ENCODE results near the gene LRRC3.
A peak's percentile ranks its signal among the peaks of the same experiment; 100 is the strongest.

LRRC3 gene

DNA sequence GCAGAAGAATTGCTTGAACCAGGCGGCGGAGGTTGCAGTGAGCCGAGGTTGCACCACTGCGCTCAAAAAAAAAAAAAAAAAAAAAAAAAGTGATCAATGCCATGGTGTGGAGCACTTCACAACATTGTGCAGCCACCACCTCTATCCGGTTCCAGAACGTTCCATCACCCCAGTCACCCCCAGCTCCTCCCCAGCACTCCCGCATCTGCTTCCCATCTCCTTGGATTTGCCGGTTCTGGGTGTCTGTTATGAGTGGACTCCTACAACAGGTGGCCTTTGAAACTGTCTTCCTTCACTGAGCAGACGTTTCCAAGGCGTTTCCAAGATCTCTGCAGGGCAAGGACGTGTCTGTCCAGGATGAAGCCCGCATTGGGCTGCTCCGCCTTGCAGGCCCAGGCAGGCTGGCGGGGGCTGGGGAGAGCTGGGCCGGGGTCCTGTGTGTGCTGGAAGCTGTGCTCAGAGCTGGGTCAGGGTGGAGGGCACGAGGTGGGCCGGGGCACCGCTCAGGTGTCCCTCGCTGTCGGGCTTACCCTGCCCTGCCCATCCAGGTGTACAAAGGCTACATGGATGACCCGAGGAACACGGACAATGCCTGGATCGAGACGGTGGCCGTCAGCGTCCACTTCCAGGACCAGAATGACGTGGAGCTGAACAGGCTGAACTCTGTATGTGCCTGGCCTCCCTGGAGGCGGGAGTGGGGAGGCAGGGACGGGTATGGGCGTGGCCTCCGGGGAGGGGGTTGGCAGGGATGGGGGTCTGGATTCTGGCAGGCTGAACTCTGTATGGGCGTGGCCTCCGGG lies 14.9 kb upstream of the LRRC3 start:
- no peak for DNase-seq

DNA sequence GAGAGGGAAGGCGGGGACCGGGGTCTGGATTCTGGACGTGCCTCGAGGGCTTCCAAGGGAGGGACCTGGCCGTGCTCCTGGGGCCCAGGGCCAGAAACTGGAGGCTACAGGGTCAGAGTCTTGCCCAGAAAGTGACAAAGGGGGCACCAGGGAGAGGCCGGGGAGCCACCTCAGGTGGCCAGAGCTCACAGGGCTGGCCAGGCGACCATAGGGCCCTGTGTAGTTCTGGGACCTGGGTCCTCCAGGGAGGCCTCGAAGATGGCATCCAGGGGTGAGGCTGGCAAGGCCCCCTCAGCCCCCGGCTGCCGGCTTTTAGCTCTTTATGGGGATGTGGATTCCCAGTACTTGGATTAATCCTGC lies 14.3 kb upstream of the LRRC3 start:
- no peak for DNase-seq

DNA sequence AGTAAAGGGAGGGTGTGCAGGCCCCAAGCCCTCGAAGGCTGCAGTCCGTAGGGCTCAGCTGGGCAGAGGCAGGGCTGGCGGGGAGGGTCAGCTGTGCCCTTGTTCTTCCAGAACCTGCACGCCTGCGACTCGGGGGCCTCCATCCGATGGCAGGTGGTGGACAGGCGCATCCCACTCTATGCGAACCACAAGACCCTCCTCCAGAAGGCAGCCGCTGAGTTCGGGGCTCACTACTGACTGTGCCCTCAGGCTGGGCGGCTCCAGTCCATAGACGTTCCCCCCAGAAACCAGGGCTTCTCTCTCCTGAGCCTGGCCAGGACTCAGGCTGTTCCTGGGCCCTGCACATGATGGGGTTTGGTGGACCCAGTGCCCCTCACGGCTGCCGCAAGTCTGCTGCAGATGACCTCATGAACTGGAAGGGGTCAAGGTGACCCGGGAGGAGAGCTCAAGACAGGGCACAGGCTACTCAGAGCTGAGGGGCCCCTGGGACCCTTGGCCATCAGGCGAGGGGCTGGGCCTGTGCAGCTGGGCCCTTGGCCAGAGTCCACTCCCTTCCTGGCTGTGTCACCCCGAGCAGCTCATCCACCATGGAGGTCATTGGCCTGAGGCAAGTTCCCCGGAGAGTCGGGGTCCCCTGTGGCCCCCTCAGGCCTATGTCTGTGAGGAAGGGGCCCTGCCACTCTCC lies 13.6 kb upstream of the LRRC3 start:
- DNase-seq, result no peak

DNA sequence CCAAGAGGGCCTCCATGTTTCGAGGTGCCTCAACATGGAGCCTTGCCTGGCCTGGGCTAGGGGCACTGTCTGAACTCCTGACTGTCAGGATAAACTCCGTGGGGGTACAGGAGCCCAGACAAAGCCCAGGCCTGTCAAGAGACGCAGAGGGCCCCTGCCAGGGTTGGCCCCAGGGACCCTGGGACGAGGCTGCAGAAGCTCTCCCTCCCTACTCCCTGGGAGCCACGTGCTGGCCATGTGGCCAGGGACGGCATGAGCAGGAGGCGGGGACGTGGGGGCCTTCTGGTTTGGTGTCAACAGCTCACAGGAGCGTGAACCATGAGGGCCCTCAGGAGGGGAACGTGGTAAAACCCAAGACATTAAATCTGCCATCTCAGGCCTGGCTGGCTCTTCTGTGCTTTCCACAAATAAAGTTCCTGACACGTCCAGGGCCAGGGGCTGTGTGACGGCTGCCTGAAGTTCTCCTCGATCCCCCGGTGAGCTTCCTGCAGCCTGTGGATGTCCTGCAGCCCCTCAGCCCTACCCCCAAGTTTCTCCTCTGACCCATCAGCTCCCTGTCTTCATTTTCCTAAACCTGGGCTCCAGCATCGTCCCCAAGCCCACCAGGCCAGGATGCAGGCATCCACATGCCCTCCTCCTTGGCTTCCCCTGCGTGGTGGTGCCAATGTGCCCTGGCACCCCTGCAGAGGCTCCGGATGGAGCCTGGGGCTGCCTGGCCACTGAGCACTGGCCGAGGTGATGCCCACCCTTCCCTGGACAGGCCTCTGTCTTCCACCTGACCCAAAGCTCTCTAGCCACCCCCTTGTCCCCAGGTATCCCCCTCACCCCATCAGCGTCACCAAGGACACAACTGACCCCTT lies 12.8 kb upstream of the LRRC3 start:
- DNase-seq, result no peak

DNA sequence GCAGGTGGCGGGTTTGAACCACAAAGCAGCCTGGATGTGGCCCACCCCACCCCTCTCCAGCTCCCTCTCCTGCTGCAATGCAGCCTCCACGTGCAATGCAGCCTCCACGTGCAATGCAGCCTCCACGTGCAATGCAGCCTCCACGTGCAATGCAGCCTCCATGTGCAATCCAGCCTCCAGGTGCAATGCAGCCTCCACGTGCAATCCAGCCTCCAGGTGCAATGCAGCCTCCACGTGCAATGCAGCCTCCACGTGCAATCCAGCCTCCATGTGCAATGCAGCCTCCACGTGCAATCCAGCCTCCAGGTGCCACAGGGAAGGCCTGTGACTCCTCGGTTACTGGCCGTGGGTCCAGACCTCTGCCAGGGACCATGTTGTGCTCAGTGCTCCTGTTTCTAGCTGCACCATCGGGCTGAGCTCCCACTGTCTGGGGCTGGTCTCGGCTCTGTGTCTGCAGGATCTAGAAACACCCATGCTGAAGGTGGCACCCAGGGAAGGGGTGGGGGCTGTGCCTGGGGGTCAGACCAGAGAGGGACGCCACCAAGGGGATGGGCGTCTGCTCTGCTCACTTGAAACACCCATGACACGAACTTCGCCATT lies 11.9 kb upstream of the LRRC3 start:
- DNase-seq, result no peak

DNA sequence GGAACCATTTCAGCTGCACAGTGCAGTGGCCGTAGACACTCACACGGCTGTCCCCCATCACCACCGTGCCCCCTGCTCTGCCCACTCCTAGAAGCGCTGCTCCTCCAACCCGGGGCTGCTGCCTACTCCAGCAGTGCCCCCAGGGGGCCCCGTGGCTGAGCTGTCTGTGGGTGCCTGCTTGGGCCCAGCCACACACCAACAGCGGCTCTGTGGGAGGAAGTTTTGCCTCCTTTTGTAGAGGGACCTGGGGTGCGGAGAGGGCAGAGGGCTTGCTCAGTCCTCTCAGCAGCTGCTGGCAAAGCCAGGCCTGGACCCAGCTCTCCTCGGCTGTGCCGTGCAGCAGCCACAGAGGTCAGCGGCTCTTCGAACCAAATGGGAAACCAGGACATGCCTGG lies 11.4 kb upstream of the LRRC3 start:
- no peak for DNase-seq

DNA sequence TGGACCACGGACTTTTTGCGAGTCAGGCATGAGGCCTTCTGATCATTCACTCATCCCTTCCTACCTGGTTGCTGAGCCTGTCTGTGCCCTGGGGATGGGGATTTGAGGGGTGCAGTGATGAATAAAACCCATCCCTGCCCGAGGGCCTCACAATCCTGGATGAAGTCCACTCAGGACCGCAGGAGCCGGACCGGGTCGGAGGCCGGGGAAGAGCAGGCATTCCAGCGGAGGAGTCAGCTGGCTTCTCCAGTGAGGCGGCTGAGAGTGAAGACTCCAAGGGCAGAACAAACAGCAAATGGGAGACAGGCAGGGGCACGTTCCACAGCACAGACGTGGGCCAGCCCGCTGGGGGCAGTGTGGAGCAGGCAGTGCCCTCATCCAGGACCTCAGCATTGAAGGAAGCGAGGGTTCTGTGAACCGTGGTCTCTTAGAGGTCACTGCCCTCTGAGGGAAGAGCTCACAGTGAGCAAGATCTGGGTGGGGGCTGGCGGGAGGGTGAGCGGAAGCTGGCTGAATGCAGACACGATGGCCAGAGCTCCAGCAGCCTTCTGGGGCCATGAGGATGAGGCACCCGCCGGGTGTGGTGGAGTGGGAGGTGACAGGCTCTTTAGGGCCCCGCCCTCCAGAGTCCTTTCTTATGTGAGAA lies 10.9 kb upstream of the LRRC3 start:
- DNase-seq, result no peak

DNA sequence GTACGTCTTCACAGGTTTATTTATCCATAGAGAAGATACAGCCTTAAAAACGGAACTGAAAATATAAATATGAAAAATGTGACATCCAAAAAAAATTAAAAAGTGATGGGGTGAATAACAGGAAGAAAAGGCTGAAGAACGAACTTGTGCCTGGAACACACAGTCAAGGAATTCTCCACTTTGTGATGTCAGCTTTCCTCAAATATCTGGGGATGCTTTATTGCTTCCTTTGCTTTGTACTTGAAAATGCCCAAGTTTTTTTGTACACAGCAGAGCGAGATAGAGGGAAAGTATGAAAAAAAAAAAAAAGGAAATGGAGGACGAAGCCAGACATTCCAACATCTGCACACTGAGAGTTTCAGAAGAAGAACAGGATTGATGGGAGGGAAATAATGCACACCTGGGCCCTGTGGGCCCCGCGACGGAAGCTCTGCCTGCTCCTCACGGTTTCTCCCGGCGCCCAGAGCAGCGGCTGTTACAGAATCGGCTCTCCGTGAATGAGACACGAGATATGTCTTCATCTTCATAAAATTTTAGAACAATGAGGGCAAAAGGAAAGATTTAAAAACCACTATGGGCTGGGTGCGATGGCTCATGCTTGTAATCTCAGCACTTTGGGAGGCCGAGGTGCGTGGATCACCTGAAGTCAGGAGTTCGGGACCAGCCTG lies 10.0 kb upstream of the LRRC3 start:
- no peak for DNase-seq

DNA sequence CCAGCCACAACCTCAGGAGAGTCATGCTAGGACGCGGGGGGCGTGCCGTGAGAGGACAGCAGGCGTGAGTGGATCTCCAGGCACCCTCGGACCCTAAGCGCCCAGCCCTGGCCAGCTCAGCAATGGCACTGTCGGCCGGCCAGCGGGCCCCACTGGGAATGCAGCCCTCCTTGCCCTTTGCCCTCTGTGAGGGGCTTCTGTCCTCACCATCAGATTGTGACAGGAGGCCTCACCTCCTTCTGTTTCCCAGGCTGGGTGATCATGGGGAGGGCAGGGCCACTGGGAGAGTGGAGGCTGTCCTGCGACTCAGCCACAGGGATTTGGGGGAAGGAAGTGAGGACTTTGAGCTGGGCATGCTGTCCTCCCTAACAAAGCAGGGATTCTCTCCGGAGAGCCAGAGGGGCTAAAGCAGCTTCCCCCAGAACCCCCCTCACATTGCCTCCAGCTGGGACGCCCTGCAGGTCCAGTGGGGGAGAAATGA lies 6.6 kb upstream of the LRRC3 start:
- no peak for DNase-seq

DNA sequence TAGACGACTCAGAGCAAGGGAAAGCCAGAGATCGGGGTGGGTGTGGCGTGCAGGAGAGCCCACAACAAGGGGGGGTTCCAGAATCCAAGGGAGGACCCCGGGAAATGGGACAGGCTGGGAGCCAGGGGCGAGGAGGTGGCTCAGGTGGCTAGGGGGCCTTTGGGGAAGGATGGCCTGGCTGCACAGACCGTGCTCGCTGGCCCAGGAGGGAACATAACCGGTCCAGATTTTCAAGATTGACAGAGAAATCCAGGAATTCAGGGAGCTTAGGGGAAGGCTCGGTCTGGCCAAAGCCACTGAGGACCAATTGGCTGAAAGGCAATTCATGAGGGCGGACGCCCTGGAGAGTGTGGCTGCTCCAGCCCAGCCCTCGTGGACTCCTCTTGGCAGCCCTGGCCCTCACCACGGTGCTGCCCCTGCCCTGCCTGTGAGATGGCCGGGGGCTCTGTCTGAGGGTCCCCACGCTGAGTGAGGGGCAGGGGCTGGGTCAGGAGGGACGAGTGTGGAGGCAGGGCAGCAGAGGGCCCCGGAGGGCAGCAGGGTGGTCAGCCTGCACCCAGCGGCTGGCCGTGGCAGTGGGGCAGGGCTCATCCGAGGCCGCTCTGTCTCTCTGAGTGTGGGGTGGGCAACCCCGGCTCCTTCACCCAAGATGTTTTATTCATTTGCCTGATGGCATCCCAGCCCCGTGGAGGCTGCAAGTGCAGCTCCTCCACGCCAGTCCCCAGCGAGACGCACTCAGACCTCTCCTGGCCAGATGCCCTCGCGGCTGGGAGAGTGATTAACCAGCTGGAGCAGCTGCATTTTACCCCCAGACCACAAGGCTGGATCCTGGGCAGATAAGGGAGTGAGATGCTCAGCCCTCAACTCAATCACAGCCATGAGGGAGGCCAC lies 5.6 kb upstream of the LRRC3 start:
- peak; percentile 16 for DNase-seq

DNA sequence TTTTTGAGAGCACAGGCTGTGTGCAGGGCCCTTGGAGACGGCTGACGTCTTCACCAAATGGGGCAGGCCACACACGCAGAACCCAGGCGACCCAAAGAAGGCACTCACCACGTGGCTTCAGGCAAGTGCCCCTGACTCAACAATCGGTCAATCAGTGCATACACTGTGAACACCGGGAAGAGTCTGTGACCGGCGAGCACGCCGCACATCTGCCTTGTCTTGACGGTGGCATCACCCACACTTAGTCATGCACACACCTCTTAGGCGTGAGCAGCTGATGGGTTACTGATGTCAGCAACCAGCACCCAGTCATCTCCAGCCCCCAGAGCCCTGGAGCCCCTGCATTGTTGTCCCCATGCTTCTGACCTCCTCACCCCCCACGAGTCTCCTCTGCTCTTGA lies 4.9 kb upstream of the LRRC3 start:
- no peak for DNase-seq

DNA sequence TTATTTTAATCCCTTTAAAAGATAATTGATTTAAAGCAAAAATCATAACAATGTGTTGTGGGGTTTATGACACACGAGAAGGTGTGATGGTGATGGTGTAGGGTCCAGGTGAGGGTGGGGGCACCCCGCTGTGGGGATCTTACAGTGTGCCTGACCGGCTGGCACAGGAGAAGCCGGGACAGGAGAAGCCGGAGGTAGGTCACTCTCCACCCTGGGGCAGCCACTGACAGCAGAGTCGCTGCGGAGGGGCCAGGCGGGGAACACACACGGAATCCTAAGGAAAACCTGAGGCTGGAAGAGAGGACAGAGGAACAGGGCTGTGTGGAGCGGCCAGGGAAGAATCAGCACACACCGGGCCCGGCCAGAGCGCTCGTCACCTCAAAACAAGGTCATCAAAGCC lies 4.3 kb upstream of the LRRC3 start:
- DNase-seq, result no peak

DNA sequence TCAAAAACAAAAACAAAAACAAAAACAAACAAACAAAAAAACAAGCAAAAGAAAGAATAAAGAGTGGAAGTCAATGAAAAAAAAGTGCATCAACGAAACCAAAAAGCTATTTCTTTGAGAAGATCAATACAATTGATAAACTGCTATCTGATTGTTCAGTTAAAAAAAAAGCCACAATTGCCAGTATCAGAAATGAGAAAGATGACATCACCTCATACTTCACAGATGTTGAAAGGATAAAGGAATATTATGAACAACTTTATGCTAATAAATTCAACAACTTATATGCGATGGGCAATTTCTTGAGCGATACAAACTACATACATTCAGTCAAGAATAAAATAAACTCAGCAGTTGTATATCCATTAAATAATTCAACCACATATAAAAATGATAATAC lies 2.2 kb upstream of the LRRC3 start:
- no peak for DNase-seq

DNA sequence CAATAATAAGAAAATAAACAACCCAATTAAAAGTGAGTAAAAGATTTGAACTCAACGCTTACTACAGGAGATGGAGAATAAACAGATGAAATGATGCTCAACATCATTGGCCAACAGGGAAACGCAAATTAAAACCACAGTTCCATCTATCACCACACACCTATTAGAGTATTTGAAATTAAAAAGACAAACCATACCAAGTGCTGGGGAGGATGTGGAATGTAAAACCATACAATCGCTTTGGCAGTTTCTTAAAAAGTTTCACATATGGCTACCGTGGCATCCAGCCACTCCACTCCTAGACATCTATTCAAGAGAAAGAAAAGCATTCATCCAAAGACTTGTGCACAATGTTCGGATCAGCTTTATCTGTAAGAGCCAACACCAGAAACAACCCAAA lies 1.3 kb upstream of the LRRC3 start:
- no peak for DNase-seq

DNA sequence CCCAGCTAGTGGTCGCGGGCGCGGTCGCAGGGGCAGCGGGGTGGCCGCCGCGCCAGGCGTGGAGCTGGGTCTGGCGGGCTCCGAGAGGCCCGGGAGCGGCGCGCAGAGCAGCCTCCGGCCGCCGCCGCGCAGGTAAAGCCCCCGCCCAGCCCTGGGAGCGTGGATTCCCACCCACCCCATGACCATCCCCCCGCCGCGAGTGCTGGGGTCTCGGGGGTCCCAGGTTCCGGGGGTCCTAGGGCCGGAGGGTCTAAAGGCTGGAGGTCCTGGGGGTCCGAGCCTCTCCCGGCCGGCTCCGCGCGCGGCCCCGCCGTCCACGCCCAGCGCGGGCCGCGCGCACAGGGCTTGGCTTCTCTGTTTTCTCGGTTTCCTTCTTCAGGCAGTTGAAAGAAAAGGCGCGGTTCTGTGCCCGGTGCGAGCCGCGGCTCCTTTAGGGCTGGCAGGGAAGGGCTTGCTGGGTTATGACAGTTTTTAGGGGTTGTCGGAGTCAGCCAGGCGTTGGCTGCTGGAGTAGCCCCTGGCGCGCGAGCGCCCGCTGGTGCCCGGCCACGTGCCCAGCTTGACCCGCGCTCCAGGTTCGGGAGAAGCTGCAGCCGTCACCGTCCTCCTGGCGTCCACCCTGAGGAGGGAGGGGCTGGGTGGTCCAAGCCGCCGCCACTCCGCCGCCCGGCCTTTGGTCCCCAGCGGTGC lies 359 bp downstream of the LRRC3 start:
- DNase-seq, result peak; percentile 29

DNA sequence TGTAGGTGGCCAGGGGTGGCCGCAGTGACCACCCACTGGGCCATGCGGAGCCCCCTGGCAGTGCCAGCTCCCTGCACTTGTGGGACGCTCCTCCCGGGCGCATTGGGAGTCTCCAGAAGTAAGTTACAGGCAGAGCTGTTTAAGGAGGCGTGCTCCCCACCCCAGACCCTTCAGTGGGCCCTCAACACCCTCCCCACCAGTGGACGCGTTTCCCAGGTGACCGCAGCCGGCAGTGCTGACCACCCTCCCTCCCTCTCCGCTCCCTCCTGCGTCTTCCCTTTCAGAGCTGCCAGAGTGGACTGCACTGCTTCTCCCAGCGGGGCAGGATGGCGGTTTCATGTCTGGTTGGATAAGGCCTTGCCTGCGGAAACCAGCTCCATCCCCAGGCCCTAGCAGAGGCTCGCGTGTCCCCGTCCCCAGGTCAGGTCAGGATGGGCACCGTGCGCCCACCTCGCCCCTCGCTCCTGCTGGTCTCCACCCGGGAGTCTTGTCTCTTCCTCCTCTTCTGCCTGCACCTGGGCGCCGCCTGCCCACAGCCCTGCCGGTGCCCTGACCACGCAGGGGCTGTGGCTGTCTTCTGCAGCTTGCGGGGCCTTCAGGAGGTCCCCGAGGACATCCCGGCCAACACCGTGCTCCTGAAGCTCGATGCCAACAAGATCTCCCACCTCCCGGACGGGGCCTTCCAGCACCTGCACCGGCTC lies 1.1 kb downstream of the LRRC3 start:
- DNase-seq, result no peak

DNA sequence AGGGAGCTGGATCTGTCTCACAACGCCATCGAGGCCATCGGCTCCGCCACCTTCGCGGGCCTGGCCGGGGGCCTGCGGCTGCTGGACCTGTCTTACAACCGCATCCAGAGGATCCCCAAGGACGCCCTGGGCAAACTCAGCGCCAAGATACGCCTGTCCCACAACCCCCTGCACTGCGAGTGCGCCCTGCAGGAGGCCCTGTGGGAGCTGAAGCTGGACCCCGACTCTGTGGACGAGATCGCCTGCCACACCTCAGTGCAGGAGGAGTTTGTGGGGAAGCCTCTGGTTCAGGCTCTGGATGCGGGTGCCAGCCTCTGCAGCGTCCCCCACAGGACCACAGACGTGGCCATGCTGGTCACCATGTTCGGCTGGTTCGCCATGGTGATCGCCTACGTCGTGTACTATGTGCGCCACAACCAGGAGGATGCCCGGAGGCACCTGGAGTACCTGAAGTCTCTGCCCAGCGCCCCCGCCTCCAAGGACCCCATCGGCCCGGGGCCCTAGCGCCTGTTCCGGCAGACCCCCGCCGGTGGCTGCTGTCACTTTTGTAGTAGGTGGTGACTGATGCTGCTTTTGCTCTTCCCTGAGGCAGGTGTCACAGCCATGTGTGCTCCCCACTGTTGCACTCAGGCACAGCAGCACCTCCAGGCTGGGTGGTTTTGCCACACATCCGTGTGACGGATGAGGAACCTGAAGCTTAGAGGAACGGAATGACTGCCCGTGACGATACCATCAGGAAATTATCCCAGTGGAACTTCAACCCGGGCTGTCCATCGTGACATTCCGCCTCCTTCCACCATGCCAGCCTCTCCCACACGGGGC lies 1.8 kb downstream of the LRRC3 start:
- no peak for DNase-seq

DNA sequence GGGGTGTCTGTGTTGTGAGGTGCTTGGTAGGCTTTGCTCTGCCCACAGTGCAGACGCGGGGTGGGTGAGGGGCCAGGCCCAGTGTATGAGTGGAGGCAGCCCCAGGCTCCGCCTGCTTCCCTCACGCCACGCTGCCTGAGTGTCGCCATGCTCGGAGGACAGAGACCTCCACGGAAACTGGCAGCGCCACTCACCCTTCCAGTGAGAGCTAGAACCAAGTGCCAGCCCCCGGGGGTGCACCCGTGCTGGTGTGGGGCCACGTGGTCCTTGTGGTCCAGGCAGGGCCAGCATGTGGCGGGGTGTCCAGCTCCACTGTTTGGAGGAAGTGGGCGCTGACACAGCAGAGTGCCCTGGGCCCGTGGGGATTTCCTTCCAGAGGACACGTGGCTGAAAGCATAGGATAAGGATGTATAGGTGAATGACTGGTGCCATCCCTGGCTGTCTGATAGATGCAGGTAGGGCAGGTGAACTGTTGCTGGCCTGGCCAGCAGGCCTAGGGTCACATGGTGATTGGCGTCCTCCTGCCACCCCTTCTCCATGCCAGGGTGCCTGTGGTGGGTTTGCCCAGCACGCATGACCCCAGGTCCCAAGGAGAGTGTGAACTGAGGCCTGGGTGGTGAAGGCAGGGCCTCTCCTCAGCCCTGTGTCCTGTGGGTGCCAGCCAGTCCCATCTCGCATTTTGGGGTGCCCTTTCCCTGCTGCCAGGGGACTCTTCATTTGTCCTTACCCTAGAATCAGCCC lies 3.8 kb downstream of the LRRC3 start:
- no peak for DNase-seq
